Measurements from ENCODE around the gene DRC3.

- no peak for TF ChIP-seq CTCF (IDR thresholded peaks at IDR 0.05)
- TF ChIP-seq EZH2 (IDR thresholded peaks at IDR 0.05; ENCODE audit: borderline replicate concordance, insufficient read depth, low read depth, low read length, poor library complexity, severe bottlenecking): no peak
These were observed 8.0 kb upstream of the DRC3 start for GRCh38 chr17:17964710-17965109.

Measured in B cell (primary cell).